ENCODE results near the gene KRTAP4-11.
A peak's percentile ranks its signal among the peaks of the same experiment; 100 is the strongest.
"Not testable (repeated sequence)": the region's sequence is repeated elsewhere in the genome, so short reads cannot be mapped to it uniquely, and the experiment has no call there.

KRTAP4-11 gene

GRCh38 chr17:41121742-41122141, 3.6 kb upstream of the KRTAP4-11 start:
- Histone ChIP-seq H3K4me1 (ENCODE audit: control insufficient read depth, low read length) (peaks cover 77% of the 10 kb centered on the region), H3K27ac (ENCODE audit: low read depth, low read length) (no peak overlapping the region), H3K9me3 (ENCODE audit: control insufficient read depth, insufficient read depth, low read length) (peaks cover 27% of the 10 kb centered on the region), H3F3A (ENCODE audit: control insufficient read depth, insufficient read depth) (peaks cover 15% of the 10 kb centered on the region), H3K4me3 (ENCODE audit: low read length) (no peak overlapping the region), H4K20me1 (ENCODE audit: control insufficient read depth, insufficient read depth, low read depth, low read length) (no peaks in the 10 kb centered on the region), H3K9me2 (replicated peaks; ENCODE audit: control insufficient read depth, low read length) (no peaks in the 10 kb centered on the region), H3K36me3 (ENCODE audit: control insufficient read depth, low read length) (peaks cover 11% of the 10 kb centered on the region), H3K27me3 (ENCODE audit: control insufficient read depth, low read length) (no peaks in the 10 kb centered on the region), H3K79me2 (ENCODE audit: control insufficient read depth, low read length) (no peaks in the 10 kb centered on the region), H3K4me2 (ENCODE audit: low read length) (no peak overlapping the region)
- TF ChIP-seq EZH2phosphoT487 (IDR thresholded peaks at IDR 0.05; ENCODE audit: borderline replicate concordance, low read length) (no peak), CTCF (IDR thresholded peaks at IDR 0.05; ENCODE audit: low read depth, low read length, poor library complexity, severe bottlenecking) (no peak)

GRCh38 chr17:41119696-41120690, 1.8 kb upstream of the KRTAP4-11 start:
- Histone ChIP-seq H3F3A (ENCODE audit: control insufficient read depth, insufficient read depth) (peaks cover 18% of the 10 kb centered on the region), H3K4me3 (ENCODE audit: low read length) (peak overlapping the region; percentile 68), H3K27ac (ENCODE audit: low read depth, low read length) (peak overlapping the region; percentile 91), H3K36me3 (ENCODE audit: control insufficient read depth, low read length) (peaks cover 13% of the 10 kb centered on the region), H3K4me1 (ENCODE audit: control insufficient read depth, low read length) (peaks cover 91% of the 10 kb centered on the region), H3K4me2 (ENCODE audit: low read length) (peak overlapping the region; percentile 94), H3K9me3 (ENCODE audit: control insufficient read depth, insufficient read depth, low read length) (peaks cover 22% of the 10 kb centered on the region)
- not testable (repeated sequence) for H4K20me1 ChIP-seq (ENCODE audit: control insufficient read depth, insufficient read depth, low read depth, low read length); H3K27me3 ChIP-seq (ENCODE audit: control insufficient read depth, low read length); H3K79me2 ChIP-seq (ENCODE audit: control insufficient read depth, low read length); H3K9me2 ChIP-seq (replicated peaks; ENCODE audit: control insufficient read depth, low read length)

GRCh38 chr17:41118721-41119120, 548 bp upstream of the KRTAP4-11 start:
- Histone ChIP-seq H3K79me2 (ENCODE audit: control insufficient read depth, low read length) (no peaks in the 10 kb centered on the region), H3K9me3 (ENCODE audit: control insufficient read depth, insufficient read depth, low read length) (peaks cover 17% of the 10 kb centered on the region), H3K9me2 (replicated peaks; ENCODE audit: control insufficient read depth, low read length) (no peaks in the 10 kb centered on the region), H4K20me1 (ENCODE audit: control insufficient read depth, insufficient read depth, low read depth, low read length) (no peaks in the 10 kb centered on the region), H3K36me3 (ENCODE audit: control insufficient read depth, low read length) (peaks cover 13% of the 10 kb centered on the region), H3F3A (ENCODE audit: control insufficient read depth, insufficient read depth) (peaks cover 18% of the 10 kb centered on the region), H3K4me1 (ENCODE audit: control insufficient read depth, low read length) (peaks cover 82% of the 10 kb centered on the region), H3K27ac (ENCODE audit: low read depth, low read length) (peak overlapping the region; percentile 91), H3K4me3 (ENCODE audit: low read length) (no peak overlapping the region), H3K4me2 (ENCODE audit: low read length) (no peak overlapping the region), H3K27me3 (ENCODE audit: control insufficient read depth, low read length) (no peaks in the 10 kb centered on the region)
- TF ChIP-seq EZH2phosphoT487 (IDR thresholded peaks at IDR 0.05; ENCODE audit: borderline replicate concordance, low read length) (no peak), CTCF (IDR thresholded peaks at IDR 0.05; ENCODE audit: low read depth, low read length, poor library complexity, severe bottlenecking) (no peak)

- H3K4me2 ChIP-seq (ENCODE audit: low read length): peak overlapping the region; percentile 55
- peaks cover 11% of the 10 kb centered on the region for H3K9me3 ChIP-seq (ENCODE audit: control insufficient read depth, insufficient read depth, low read length)
- no peaks in the 10 kb centered on the region for H4K20me1 ChIP-seq (ENCODE audit: control insufficient read depth, insufficient read depth, low read depth, low read length)
- H3K36me3 ChIP-seq (ENCODE audit: control insufficient read depth, low read length): peaks cover 2% of the 10 kb centered on the region; the same call in 1 of the 2 replicates
- peak overlapping the region; percentile 50 for H3K27ac ChIP-seq (ENCODE audit: low read depth, low read length)
- no peak for TF ChIP-seq EZH2phosphoT487 (IDR thresholded peaks at IDR 0.05; ENCODE audit: borderline replicate concordance, low read length)
- no peak for TF ChIP-seq CTCF (IDR thresholded peaks at IDR 0.05; ENCODE audit: low read depth, low read length, poor library complexity, severe bottlenecking)
- peaks cover 15% of the 10 kb centered on the region for H3F3A ChIP-seq (ENCODE audit: control insufficient read depth, insufficient read depth)
- peaks cover 59% of the 10 kb centered on the region for H3K4me1 ChIP-seq (ENCODE audit: control insufficient read depth, low read length)
- no peaks in the 10 kb centered on the region for H3K9me2 ChIP-seq (replicated peaks; ENCODE audit: control insufficient read depth, low read length)
- no peaks in the 10 kb centered on the region for H3K27me3 ChIP-seq (ENCODE audit: control insufficient read depth, low read length)
- no peaks in the 10 kb centered on the region for H3K79me2 ChIP-seq (ENCODE audit: control insufficient read depth, low read length)
- peak overlapping the region; percentile 44 for H3K4me3 ChIP-seq (ENCODE audit: low read length)
Observed at GRCh38 chr17:41116297-41116696, 1.9 kb downstream of the KRTAP4-11 start.

Measured in DOHH2 (cell line).